HG02588 (cell line): ENCODE results near the gene ITGB2.

Experiments
- ATAC-seq: cut with Tn5 transposase; IDR thresholded peaks from one replicate; pipeline ENCODE4 v1.9.1; 2021; ENCODE audit warnings: mild to moderate bottlenecking, moderate library complexity; ENCODE audit not compliant: unreplicated experiment

ITGB2 gene

GRCh38 chr21:44911384-44912157 lies 9.1 kb downstream of the ITGB2 start:
- ATAC-seq, result no peak

GRCh38 chr21:44911068-44911383 lies 9.7 kb downstream of the ITGB2 start:
- ATAC-seq, result no peak

GRCh38 chr21:44910229-44911067 lies 10.3 kb downstream of the ITGB2 start:
- ATAC-seq, result no peak

- ATAC-seq, result no peak
Measured at GRCh38 chr21:44909719-44910118, 11.0 kb downstream of the ITGB2 start.

GRCh38 chr21:44908908-44909307 lies 11.8 kb downstream of the ITGB2 start:
- no peak for ATAC-seq

- ATAC-seq, result no peak
Measured at GRCh38 chr21:44907966-44908895, 12.5 kb downstream of the ITGB2 start.

GRCh38 chr21:44907225-44907965 lies 13.3 kb downstream of the ITGB2 start:
- no peak for ATAC-seq

GRCh38 chr21:44905728-44906090 lies 15.0 kb downstream of the ITGB2 start:
- ATAC-seq, result no peak

GRCh38 chr21:44905016-44905727 lies 15.5 kb downstream of the ITGB2 start:
- no peak for ATAC-seq

GRCh38 chr21:44904141-44904923 lies 16.4 kb downstream of the ITGB2 start:
- no peak for ATAC-seq

- no peak for ATAC-seq
Measured at GRCh38 chr21:44903689-44904088, 17.0 kb downstream of the ITGB2 start.

GRCh38 chr21:44903050-44903685 lies 17.5 kb downstream of the ITGB2 start:
- ATAC-seq, result no peak

GRCh38 chr21:44902268-44903049 lies 18.2 kb downstream of the ITGB2 start:
- ATAC-seq, result no peak

- no peak for ATAC-seq
Measured at GRCh38 chr21:44901391-44902074, 19.2 kb downstream of the ITGB2 start.

- no peak for ATAC-seq
Measured at GRCh38 chr21:44900559-44901251, 20.0 kb downstream of the ITGB2 start.

GRCh38 chr21:44899768-44900558 lies 20.7 kb downstream of the ITGB2 start:
- no peak for ATAC-seq
